GM10266 (cell line): Measurements from ENCODE around the gene MOCS2.
A peak's percentile ranks its signal among the peaks of the same experiment; 100 is the strongest.

Source experiments
- DNase-seq: peaks from one replicate; pipeline ENCODE4 v3.0.0; 2012; ENCODE audit errors: extremely low spot score
- CTCF ChIP-seq: IDR thresholded peaks from 2 replicates; pipeline ENCODE4 v1.5.1; 2012; ENCODE audit warnings: mild to moderate bottlenecking, low read depth; ENCODE audit not compliant: control insufficient read depth, insufficient read depth; ENCODE audit errors: missing control alignments

The MOCS2 gene

DNA sequence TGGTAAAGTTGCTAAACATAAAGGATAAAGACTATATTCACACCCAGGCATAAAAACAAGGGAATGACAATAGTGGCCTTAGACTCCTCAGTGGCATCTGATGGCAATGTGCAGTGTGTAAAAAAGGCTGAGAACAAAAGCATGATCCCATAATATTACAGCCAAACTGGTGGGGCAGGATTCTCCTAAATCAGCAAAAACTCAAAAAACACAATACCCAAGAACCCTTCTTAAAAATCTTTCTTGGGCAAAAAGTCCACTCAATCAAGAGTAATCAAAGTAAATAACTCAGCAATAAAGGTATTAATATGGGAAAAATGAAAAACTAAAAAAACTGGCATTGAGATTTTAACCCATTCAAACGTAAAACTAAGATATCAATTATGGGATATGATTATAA lies 1.6 kb upstream of the MOCS2 start:
- DNase-seq, result no peak
- TF ChIP-seq CTCF, result no peak

- TF ChIP-seq CTCF, result no peak
- no peak for DNase-seq
Measured at GRCh38 chr5:53110156-53110555, 599 bp upstream of the MOCS2 start.

GRCh38 chr5:53109056-53109442 lies 508 bp downstream of the MOCS2 start:
- no peak for TF ChIP-seq CTCF
- no peak for DNase-seq

DNA sequence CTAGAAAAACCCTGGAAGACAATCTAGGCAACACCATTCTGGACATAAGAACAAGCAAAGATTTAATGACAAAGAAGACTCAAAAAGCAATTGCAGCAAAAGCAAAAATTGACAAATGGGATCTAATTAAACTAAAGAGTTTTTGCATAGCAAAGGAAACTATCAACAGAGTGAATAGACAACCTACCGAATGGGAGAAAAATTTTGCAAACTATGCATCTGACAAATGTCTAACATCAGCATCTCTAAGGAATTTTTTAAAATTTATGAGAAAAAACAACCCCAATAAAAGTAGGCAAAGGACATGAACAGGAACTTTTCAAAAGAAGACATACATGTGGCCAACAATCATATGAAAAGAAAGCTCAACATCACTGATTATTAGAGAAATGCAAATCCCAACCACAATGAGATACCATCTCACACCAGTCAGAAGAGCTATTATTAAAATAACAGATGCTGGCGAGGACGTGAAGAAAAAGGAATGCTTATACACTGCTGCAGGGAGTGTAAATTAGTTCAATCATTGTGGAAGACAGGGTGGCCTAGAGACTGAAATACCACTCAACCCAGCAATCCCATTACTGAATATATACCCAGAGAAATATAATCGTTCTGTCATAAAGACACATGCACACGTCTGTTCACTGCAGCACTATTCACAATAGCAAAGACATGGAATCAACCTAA lies 3.8 kb downstream of the MOCS2 start:
- no peak for DNase-seq
- no peak for TF ChIP-seq CTCF

DNA sequence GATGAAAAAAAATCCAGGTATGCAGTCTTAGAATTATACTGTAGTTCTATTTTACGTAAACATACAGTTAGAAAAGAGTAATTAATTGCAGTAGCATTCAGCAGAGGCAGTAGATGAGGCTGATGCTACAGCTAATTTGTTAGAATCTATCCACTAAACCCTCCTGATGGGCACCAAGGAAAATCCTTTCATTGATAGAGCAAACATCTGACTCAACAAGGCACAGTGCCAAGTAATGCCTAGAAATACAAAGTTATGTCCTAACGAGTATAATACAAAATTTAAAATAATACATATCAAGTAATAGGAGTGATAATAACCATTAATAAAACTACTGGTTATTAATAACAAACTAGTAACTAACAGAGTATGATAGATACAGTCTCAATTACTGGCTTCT lies 9.0 kb downstream of the MOCS2 start:
- DNase-seq, result no peak
- TF ChIP-seq CTCF, result no peak

GRCh38 chr5:53099546-53099945 lies 10.0 kb downstream of the MOCS2 start:
- no peak for TF ChIP-seq CTCF
- DNase-seq, result no peak

GRCh38 chr5:53095931-53096525 lies 13.5 kb downstream of the MOCS2 start:
- DNase-seq, result peak; percentile 39

More at GRCh38 chr5:53095931-53096525, 13.5 kb downstream of the MOCS2 start:
- TF ChIP-seq CTCF, result peak; percentile 82
